GM19397 (cell line): ENCODE data around the gene CCDC150.
"Not testable (repeated sequence)": the region's sequence is repeated elsewhere in the genome, so short reads cannot be mapped to it uniquely, and the experiment has no call there.

Experiments
- ATAC-seq: cut with Tn5 transposase; IDR thresholded peaks from one replicate; pipeline ENCODE4 v1.9.1; 2021; ENCODE audit warnings: mild to moderate bottlenecking, moderate library complexity; ENCODE audit not compliant: unreplicated experiment

CCDC150 gene

DNA sequence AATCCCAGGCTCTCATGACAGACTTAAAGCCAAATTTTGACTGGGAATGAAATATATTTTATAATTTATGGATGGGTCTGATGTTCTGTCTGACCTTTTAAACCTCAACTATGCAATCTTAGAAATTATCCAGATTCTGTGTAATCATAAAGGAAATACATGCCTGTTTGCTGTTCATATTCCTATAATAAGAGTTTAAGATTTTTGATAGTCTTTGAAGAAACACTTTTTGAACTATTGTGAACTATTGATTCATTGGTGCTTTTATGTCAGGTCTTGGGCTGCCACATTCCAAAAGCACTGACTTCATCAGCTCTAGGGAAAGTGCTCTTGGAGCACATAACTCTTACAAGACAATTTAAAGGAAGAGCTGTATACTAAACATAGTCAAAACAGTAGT lies 64.2 kb downstream of the CCDC150 start:
- no peak for ATAC-seq

DNA sequence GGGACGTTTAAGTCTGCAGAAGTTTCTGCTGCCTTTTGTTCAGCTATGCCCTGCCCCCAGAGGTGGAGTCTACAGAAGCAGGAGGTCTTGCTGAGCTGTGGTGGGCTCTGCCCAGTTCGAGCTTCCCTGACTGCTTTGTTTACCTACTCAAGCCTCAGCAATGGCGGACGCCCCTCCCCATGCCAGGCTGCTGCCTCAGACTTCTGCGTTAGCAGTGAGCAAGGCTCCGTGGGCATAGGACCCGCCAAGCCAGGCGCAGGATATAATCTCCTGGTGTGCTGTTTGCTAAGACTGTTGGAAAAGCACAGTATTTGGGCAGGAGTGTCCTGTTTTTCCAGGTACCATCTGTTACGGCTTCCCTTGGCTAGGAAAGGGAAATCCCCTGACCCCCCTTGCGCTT lies 70.5 kb downstream of the CCDC150 start:
- ATAC-seq = not testable (repeated sequence)

DNA sequence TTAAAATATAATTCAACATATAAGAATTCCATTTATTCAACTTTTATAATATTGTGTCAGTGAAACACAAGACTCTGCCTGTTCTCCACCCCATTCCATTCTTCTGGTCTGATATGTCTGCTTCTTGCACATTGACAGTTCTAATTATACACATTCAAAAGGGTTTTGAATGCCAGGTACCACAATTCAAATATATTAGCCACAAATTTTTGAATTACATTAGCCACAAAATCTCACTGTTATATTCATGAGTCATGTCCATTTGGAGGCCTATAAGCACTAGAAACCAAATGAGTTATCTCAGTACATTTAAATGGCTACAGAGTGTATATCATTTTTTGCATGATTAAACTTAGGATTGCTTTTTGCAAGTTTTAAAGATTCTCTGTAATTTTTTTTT lies 72.1 kb downstream of the CCDC150 start:
- ATAC-seq = no peak

DNA sequence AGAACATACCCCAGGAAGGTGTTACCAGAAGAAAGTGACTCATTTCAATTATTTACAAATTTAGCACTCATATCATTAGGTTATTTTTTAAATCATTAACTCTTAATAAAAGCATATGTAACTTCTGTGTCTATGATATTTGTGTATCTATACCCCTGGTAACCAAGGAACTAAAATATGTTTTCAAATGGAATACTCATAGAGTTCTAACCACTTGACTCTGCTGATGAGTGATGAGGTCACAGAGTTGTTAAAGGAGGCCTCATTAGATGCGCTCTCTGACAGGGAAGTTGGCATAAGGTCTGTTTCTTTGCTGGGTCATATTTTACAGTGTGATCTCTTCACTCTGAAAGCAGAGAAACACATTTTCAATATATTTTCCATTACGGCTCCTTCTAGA lies 73.4 kb downstream of the CCDC150 start:
- ATAC-seq = no peak

DNA sequence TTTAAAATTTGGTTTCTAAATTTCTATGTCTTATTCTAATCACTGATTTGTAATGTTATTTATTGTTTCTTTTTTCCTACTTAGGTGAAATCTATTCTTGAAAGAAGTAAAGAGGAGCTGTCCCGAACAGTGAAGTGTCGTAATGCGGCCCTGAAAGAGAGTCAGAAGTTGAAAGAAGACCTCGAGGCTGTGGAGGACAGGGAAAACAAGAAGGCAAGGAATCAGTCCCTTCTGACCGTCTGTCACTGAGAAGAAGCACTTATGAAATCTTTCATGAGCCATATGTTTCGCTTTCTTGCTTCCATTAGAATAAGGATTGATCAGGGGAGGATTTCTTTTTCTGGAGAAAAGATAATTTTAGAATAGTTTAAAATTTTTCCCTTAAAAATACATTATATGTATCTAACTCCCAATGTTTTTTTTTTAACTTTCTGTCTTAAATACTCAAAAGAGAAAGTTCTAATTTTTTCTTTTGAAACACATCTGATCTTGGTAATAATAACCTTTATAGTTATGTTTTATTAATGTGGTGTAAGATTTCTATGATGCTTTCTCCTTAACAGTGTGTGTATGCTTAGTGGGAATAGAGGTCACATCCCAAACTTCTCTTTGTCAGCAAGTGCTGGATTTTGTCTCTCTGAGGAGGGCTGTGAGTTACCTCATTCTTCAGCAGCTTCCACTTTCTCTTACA lies 79.0 kb downstream of the CCDC150 start:
- ATAC-seq = no peak

DNA sequence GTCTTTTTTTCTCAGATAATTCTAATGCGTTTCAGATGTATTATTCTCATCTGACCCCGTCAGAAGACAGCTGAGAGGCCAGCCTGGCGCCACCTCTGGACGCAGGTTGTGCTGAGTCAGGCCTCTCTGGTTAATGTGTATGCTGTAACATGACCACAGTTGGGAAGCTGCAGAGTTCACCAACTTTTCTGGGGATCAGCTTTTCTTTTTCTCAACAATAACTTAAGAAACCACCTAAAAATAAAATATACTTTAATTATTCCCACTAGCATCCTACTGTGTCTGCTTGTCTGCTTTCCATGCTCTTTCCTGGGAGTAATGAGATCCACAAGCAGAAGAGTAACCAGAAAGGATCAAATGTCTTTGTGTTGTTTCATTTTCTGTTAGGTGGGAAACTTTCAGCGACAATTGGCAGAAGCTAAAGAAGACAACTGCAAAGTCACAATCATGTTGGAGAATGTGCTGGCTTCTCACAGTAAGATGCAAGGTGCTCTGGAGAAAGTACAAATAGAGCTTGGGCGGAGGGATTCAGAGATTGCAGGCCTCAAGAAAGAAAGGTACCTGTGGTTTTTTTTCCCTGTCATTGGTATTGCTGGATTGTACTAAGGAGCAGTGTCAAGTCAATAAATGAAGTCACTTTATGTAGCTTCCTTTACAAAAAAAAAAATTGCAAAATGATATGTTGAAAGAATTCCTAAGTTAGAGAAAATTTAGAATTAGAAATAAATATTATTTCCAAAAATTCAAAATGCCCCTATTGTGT lies 79.8 kb downstream of the CCDC150 start:
- peak; percentile 77 for ATAC-seq

DNA sequence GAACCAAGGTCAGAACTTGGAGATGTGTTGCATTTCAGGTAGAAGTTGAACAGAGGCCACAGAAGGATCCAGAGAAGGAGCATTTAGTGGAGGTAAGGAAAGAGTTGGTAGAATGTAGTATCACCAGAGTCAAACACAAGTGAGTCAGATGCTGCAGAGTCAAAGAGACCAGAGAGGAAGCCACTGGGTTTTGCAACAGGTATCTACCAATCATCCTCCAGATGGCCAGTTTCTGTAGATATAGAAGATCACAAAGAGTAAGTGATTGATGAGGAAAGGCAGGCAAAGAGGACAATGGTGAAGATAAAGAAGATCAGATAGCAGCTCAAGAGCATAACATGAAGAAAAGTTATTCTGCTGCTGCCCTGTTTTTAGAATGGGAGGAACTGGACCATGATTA lies 84.1 kb downstream of the CCDC150 start:
- no peak for ATAC-seq

DNA sequence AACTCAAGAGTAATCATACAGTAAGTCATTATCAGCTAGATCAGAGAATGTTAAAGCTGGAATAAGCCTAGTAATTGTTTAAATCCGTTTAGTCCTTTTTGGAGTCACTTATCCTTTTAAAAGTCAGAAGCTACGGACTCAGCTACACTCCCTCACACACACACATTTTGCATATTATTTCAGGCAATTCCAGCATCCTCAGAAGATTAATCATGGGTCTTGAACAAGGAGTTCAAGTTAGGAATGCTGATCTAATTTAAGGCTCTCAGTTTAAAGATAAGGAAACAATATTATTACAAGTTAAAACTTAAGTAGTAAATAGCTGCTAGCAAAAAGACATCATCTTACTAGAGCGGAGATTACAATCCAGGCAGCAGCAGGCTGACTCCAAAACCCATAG lies 85.7 kb downstream of the CCDC150 start:
- ATAC-seq = no peak

DNA sequence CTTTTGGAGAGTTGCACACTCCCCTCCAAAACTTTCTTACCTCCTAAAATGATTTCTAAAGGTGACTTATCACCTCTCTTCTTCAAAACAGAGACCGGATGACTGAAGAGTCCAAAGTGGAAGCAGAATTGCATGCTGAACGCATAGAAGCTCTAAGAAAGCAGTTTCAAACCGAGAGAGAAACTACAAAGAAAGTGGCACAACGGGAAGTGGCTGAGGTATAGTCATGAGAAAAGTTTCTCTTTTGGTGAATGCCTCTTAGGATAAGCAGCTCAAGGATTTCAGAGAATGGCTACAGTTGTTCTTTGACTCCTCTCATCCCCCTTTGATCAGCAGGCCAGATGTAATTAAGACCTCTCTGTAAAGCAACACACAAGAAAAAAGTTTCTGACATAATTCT lies 86.4 kb downstream of the CCDC150 start:
- no peak for ATAC-seq

DNA sequence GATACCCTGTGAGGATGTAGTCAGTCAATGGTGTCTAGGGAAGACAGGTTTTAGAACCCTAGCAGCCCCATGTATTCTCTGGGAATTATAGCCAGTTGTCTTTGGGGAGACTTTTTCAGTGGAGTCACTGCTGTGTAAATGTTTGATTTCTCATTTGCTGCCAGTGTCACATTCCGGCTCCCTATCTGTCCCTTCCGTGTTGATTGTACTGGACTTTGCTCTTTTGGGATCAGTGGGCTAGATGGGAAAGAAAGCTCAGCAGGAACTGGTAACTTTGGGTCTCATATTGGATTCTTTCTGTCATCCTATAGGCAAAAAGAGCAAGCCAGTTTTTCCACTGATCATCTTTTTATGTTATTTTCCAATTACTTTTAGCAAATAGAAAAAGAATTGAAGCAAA lies 89.9 kb downstream of the CCDC150 start:
- no peak for ATAC-seq

DNA sequence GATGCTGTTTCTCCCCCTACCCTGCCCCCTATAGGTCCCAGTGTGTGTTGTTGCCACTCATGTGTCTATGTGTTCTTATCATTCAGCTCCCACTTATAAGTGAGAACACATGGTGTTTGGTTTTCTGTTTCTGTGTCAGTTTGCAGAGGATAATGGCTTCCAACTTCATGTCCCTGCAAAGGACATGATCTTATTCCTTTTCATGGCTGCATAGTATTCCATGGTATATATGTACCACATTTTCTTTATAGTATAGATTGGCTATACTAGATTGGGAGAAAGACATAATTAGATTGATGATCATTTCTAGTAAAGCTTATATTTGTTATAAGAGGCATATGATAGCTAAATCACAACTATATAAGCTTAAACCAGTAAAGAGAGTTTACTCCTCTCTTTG lies 97.1 kb downstream of the CCDC150 start:
- ATAC-seq = not testable (repeated sequence)

DNA sequence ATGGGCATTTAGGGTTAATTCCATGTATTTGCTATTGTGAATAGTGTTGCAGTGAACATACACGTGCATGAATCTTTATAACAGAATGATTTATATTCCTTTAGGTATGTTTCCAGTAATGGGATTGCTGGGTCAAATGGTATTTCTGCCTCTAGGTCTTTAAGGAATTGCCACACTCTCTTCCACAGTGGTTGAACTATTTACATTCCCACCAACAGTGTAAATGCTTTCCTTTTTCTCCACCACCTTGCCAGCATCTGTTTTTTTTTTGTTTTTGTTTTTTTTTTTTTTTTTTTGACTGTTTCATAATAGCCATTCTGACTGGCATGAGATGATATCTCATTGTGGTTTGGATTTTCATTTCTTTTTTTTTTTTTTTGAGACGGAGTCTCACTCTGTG lies 97.5 kb downstream of the CCDC150 start:
- no peak for ATAC-seq

DNA sequence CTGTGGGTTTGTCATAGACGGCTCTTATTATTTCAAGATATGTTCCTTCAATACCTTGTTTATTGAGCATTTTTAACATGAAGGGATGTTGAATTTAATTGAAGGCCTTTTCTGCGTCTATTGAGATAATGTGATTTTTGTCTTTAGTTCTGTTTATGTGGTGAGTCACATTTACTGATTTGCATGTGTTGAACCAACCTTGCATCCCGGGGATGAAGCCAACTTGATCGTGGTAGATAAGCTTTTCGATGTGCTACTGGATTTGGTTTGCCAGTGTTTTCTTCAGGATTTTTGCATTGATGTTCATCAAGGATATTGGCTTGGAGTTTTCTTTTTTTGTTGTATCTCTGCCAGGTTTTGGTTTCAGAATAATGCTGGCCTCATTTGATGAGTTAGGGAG lies 99.5 kb downstream of the CCDC150 start:
- ATAC-seq = no peak

DNA sequence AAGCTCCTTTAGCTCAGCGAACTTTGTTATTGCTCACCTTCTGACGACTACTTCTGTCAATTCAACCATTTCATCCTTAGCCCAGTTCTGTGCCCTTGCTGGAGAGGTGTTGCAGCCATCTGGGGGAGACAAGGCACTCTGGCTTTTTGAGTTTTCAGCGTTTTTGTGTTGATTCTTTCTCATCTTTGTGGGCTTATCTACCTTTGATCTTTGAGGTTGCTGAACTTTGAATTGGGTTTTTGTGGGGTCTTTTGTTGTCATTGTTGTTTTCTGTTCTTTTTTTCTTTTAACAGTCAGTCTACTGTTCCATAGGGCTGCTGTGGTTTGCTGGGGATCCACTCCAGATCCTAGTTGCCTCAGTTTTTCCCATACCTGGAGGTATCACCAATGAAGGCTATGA lies 102.7 kb downstream of the CCDC150 start:
- no peak for ATAC-seq

DNA sequence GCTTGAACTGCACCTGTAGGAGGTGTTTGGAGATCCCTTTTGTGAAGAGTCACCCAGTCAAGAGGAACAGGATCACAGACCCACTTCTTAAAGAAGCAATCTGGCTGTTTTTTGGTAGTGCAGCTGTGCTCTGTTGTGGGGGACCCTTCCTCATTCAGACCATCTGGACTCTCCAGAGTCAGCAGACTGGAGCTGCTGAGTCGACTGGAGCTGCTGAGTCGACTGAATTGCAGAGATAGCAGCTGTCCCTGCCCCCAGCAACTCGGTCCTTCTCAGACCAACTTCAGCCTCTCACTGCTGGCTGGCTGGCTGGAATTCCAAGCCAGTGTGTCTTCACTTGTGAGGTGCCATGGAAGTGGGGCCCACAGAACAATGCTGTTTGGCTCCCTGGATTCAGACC lies 103.2 kb downstream of the CCDC150 start:
- ATAC-seq = no peak

DNA sequence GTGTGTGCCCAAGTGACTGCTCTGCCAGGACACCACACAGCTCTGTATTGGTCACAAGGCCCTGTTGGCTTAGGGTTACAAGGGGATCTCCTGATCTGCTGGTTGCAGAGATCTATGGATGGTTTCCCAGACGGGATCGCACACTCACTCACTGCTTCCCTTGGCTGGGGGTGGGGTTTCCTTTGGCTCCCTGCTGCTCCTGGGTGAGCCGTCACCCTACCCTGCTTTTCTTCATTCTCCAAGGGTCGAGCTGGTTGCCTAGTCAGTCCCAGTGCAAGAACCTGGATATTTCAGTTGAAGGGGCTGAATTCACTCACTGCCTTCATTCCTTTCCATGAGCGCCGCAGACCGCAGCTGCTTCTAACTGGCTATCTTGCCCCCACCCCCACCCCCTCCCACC lies 103.7 kb downstream of the CCDC150 start:
- no peak for ATAC-seq

DNA sequence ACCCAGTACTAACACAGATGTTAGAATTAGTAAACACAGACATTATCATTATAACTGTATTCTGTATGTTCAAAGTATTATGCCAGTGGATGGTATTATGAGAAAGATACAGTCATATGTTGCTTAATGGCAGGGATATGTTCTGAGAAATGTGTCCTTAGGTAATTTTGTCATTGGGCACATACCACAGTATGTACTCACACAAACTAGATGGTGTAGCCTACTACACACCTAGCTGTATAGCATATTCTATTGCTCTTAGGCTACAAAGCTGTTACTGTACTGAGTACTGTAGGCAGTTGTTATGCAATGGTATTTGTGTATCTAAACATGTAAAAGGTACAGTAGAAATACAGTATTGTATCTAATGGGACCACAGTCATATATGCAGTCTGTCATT lies 106.2 kb downstream of the CCDC150 start:
- ATAC-seq = no peak

DNA sequence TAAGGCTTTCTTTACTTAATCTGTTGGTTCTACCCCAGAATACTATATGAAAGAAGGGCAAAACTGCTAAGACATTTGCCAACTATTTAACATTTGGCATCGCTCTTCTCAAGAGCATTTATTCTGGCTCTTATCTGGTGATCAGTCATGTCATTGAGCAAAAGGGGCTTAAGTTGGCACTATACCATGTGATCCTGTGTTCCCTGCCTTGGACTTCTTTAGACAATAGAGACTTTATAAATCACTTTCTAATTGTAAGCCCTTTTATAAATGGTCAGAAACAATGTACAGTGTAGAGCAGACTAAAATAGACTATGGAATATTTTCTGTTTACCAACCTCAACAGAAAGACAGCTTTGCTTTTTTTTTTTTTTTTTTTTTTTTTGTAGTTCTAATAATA lies 107.9 kb downstream of the CCDC150 start:
- ATAC-seq = no peak

DNA sequence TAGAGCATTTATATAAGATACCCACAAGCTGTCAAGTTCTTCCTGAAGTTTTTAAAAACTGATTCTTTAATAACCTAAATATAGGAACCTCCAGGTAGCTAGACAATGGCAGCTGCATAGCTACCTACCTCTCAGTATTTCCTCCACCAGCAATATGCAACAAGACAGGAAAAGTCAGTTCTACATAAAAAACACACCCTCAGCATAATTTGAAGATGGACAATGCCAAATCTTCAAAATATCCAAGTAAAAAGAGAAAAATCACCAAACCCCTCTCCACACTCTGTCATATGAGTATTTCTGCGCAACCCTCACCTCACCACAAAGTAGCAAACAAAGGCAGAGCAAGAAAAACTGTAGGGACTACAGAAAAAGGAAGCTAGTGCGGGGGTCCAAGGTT lies 108.6 kb downstream of the CCDC150 start:
- ATAC-seq = no peak

DNA sequence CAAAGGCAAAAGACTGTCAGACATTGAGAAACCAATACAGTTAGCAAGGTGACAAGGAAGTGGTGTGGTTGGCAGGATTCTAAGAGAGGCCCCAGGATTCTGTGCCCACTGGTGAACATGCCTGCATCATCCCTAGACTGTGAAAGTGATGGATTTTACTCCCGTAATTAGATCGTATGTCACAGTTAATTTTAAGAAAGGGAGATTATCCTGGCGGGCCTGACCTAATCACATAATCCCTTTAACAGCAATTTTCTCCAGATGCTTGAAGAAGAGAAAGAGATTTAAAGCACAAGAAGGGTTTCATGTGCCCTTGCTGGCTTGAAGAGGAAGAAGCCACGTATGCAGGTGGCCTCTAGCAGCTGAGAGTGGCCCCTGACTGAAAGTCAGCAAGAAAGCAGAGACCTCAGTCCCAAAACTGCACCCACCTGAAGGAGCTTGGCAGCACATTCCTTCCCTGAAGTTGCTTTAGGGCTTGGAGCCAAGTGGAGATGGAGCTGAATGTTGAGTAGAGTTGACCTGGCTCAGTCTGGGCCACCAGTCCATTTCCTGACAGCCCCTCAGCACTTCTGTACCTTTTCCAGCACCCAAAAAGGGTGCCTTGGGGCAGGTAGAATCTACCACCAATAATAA lies 110.9 kb downstream of the CCDC150 start:
- ATAC-seq = peak; percentile 19

DNA sequence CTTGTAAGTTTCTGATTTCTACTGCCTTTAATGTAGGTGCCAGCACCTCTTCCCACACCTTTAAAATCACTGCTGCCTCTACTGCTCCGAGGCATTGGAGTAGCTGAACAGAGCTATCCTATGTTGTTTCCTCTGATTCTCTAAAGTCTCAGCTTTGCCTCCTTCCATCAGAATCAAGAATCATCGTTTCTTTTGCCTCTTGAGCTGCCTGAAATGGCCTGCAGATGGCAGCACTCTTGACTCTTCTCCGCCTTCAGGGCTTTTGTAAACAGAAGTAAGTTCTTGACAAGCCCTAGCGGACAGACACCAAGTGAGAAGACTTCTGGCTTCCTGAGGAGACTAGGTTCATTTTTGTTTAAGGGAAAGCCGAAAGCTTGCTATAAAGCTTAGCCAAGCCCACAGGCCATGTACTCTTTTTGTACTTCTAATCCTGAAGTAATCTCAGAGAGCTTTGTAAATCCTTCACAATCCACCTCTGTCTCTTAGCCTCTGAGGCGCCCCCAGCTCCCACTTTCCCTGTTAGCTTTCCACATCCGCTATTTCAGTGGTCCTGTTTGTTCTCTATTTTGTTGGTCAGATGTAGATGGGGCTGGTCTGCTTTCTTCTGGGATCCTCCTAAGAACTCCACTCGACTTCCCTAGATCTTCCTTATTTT lies 111.6 kb downstream of the CCDC150 start:
- peak; percentile 86 for ATAC-seq
